PFSK-1 (cell line): ENCODE measurements around the gene C13orf46.

ENCODE experiments used
- FOXP2 ChIP-seq: optimal IDR thresholded peaks from 2 replicates; pipeline ENCODE3; 2011; ENCODE audit warnings: borderline replicate concordance, control low read depth, inconsistent platforms; ENCODE audit not compliant: insufficient read depth; ENCODE audit errors: extremely low read length, extremely low read depth
- POLR2AphosphoS5 ChIP-seq: IDR thresholded peaks from 2 replicates; pipeline ENCODE4 v1.6.1; 2012; ENCODE audit warnings: low read depth, mild to moderate bottlenecking, control low read depth, low read length, moderate library complexity
- SIN3A ChIP-seq: IDR thresholded peaks from 2 replicates; pipeline ENCODE4 v1.6.1; 2012; ENCODE audit warnings: mild to moderate bottlenecking, low read length, moderate library complexity, borderline replicate concordance; ENCODE audit not compliant: insufficient read depth
- TAF1 ChIP-seq: IDR thresholded peaks from 2 replicates; pipeline ENCODE4 v1.6.1; 2012; ENCODE audit warnings: low read length, control low read depth, borderline replicate concordance; ENCODE audit not compliant: insufficient read depth
- TF ChIP-seq, protein P1 (sequence below), 2 experiments: IDR thresholded peaks; 2 replicates each; pipeline versions ENCODE4 v1.6.1 to v1.8.0; 2011 to 2012; ENCODE audit warnings: low read depth in 2 of 2, low read length in 2 of 2, control low read depth in 1 of 2, inconsistent platforms in 1 of 2, mild to moderate bottlenecking in 1 of 2, moderate library complexity in 1 of 2; ENCODE audit not compliant: insufficient read depth in 1 of 2

DNA sequence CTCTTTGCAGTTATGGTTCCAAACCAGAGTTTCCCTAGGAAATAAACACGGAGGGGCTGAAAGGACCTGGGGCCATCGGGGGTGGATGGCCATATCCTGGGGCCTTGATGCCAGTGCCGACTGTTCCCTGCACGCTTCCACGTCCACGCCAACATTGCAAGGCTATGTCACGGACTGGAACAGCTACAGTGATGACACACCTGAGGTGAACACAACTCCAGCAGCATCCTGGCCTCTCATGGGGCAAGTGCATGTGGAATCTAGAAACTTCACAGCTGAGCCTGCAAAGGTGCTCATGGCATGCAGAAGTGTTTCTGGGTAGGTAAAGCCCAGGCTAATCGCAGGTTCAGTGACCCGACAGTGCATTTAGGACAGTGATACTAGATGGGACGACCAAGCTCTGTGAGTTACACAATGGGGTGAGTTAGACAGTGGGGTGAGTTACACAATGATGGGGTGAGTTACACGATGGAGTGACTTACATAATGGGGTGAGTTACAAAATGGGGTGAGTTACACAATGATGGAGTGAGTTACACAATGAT lies 58.0 kb downstream of the C13orf46 start:
- no peak for TF ChIP-seq TAF1
- no peak for TF ChIP-seq POLR2AphosphoS5
- TF ChIP-seq, protein P1, sequence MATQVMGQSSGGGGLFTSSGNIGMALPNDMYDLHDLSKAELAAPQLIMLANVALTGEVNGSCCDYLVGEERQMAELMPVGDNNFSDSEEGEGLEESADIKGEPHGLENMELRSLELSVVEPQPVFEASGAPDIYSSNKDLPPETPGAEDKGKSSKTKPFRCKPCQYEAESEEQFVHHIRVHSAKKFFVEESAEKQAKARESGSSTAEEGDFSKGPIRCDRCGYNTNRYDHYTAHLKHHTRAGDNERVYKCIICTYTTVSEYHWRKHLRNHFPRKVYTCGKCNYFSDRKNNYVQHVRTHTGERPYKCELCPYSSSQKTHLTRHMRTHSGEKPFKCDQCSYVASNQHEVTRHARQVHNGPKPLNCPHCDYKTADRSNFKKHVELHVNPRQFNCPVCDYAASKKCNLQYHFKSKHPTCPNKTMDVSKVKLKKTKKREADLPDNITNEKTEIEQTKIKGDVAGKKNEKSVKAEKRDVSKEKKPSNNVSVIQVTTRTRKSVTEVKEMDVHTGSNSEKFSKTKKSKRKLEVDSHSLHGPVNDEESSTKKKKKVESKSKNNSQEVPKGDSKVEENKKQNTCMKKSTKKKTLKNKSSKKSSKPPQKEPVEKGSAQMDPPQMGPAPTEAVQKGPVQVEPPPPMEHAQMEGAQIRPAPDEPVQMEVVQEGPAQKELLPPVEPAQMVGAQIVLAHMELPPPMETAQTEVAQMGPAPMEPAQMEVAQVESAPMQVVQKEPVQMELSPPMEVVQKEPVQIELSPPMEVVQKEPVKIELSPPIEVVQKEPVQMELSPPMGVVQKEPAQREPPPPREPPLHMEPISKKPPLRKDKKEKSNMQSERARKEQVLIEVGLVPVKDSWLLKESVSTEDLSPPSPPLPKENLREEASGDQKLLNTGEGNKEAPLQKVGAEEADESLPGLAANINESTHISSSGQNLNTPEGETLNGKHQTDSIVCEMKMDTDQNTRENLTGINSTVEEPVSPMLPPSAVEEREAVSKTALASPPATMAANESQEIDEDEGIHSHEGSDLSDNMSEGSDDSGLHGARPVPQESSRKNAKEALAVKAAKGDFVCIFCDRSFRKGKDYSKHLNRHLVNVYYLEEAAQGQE (IDR thresholded peaks at IDR 0.05; ENCODE audit: insufficient read depth in 1 of 2, low read depth in 2 of 2, low read length in 2 of 2) = no peak
- TF ChIP-seq SIN3A = no peak
- TF ChIP-seq FOXP2 = no peak
